Fibroblast of the aortic adventitia (primary cell): ENCODE data around the gene PPP1R2. TPM values are rescaled to one million over a fixed set of nuclear protein-coding genes. Genes with fewer than 3 reads are reported as not detected.
A peak's percentile ranks its signal among the peaks of the same experiment; 100 is the strongest.

Source experiments
- DNase-seq: peaks from one replicate; pipeline ENCODE4 v3.0.0-alpha.2; 2010; ENCODE audit warnings: low read depth
- H3K4me3 ChIP-seq: 2 replicates; pipeline ENCODE4 v1.5.1; 2011; ENCODE audit warnings: low read depth, mild to moderate bottlenecking, control low read depth, low read length, moderate library complexity
- total RNA-seq: library from RNA; depleted of rRNA; stranded (reverse); fragments of >200 nt; gene quantifications from 2 replicates; pipeline ENCODE4 v1.2.3, GENCODE V29; 2012; ENCODE audit warnings: low replicate concordance
- TF ChIP-seq, protein P1 (sequence below): IDR thresholded peaks from 2 replicates; pipeline ENCODE4 v1.5.1; 2011; ENCODE audit warnings: mild to moderate bottlenecking, low read length, control low read depth, inconsistent platforms; ENCODE audit not compliant: insufficient read depth

The PPP1R2 gene
- total RNA-seq, 1 donor = 60.1 TPM

DNA sequence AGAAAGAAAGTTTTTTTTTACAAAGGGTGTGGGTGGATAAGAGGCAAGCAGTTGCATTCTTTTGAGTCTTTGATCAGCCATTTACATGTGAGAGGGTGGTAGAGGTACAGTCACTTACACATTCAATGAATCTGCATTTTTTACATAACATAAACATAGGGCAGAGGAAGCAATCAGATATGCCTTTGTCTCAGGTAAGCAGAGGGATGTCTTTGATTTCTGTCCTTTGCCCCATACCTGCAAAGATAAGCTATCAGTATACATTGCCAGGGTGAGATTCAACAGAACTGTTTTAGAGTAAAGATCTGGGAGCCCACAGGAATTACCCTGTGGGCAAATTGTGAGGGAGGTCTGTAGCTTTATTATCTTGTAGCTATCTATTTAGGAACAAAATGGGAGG, 5.4 kb upstream of the PPP1R2 start:
- no peak overlapping the region for H3K4me3 ChIP-seq
- TF ChIP-seq, protein P1, sequence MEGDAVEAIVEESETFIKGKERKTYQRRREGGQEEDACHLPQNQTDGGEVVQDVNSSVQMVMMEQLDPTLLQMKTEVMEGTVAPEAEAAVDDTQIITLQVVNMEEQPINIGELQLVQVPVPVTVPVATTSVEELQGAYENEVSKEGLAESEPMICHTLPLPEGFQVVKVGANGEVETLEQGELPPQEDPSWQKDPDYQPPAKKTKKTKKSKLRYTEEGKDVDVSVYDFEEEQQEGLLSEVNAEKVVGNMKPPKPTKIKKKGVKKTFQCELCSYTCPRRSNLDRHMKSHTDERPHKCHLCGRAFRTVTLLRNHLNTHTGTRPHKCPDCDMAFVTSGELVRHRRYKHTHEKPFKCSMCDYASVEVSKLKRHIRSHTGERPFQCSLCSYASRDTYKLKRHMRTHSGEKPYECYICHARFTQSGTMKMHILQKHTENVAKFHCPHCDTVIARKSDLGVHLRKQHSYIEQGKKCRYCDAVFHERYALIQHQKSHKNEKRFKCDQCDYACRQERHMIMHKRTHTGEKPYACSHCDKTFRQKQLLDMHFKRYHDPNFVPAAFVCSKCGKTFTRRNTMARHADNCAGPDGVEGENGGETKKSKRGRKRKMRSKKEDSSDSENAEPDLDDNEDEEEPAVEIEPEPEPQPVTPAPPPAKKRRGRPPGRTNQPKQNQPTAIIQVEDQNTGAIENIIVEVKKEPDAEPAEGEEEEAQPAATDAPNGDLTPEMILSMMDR = no peak
- DNase-seq = no peak

GRCh38 chr3:195548006-195548405, 4.9 kb upstream of the PPP1R2 start:
- no peak overlapping the region for H3K4me3 ChIP-seq
- TF ChIP-seq, protein P1 = no peak
- DNase-seq = no peak

GRCh38 chr3:195546130-195546560, 3.0 kb upstream of the PPP1R2 start:
- TF ChIP-seq, protein P1 = no peak
- DNase-seq = peak; percentile 91
- H3K4me3 ChIP-seq = peak overlapping the region; percentile 18

DNA sequence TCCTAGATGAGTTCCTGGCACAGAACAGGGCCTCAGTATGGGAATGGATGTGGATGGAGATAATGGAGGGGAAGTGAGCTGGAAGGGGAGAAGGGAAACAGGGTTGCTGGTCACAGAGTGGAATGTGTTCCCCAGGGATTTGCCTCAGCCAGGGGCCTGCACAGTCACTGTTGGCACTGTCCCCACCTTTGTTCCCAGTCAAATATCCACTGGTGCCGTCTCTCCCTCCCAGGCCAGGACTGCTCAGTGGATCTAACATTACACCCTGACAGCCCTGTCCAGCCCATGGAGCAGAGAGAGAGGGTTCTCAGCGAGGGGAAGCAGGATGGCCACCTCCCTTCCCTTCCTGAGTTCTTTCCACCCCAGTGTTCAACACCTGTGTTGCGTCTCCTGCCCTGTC, 1.5 kb upstream of the PPP1R2 start:
- DNase-seq = peak; percentile 81
- TF ChIP-seq, protein P1 = no peak
- H3K4me3 ChIP-seq = no peak overlapping the region

- no peak for DNase-seq
Observed at GRCh38 chr3:195544230-195544536, 1.1 kb upstream of the PPP1R2 start.

GRCh38 chr3:195543500-195544229, 540 bp upstream of the PPP1R2 start:
- peak overlapping the region; percentile 62 for H3K4me3 ChIP-seq
- TF ChIP-seq, protein P1 = no peak
- DNase-seq = peak; percentile 31

More at GRCh38 chr3:195544230-195544536, 1.1 kb upstream of the PPP1R2 start:
- TF ChIP-seq, protein P1 = no peak
- no peak overlapping the region for H3K4me3 ChIP-seq

- TF ChIP-seq, protein P1 = no peak
- peak overlapping the region; percentile 73 for H3K4me3 ChIP-seq
- peak; percentile 22 for DNase-seq
Observed at GRCh38 chr3:195542316-195542697, 818 bp downstream of the PPP1R2 start.
